D721Med (cell line): Measurements from ENCODE around the gene KRT83.

Experiments used
- DNase-seq: peaks from one replicate; pipeline ENCODE4 v3.0.0; 2011; ENCODE audit warnings: low spot score; ENCODE audit not compliant: insufficient read length
- FAIRE-seq: peaks from 2 replicates; lab custom pipeline; 2011; peaks lifted over from hg19 to GRCh38; lab: Jason Lieb, UNC
- CTCF ChIP-seq: IDR thresholded peaks from 2 replicates; pipeline ENCODE4 v1.5.1; 2012; ENCODE audit warnings: mild to moderate bottlenecking, control low read depth; ENCODE audit not compliant: insufficient read depth; ENCODE audit errors: missing control alignments

The KRT83 gene

GRCh38 chr12:52274521-52275120, 46.6 kb downstream of the KRT83 start, which contains the start of gene KRT86:
KRT86 (plus strand) TSS chr12:52274645; CDS start chr12:52301917, 27,272 bp downstream.
- FAIRE-seq (no peak), DNase-seq (no peak)
- TF ChIP-seq CTCF = no peak

- no peak for TF ChIP-seq CTCF
- DNase-seq = no peak
- no peak for FAIRE-seq
Measured at GRCh38 chr12:52271158-52271557, 50.0 kb downstream of the KRT83 start.

GRCh38 chr12:52270541-52271070, 50.6 kb downstream of the KRT83 start:
- no peak for TF ChIP-seq CTCF
- DNase-seq = no peak
- no peak for FAIRE-seq

- FAIRE-seq (no peak), DNase-seq (no peak)
- TF ChIP-seq CTCF = no peak
Measured at GRCh38 chr12:52268212-52268611, 53.0 kb downstream of the KRT83 start.

DNA sequence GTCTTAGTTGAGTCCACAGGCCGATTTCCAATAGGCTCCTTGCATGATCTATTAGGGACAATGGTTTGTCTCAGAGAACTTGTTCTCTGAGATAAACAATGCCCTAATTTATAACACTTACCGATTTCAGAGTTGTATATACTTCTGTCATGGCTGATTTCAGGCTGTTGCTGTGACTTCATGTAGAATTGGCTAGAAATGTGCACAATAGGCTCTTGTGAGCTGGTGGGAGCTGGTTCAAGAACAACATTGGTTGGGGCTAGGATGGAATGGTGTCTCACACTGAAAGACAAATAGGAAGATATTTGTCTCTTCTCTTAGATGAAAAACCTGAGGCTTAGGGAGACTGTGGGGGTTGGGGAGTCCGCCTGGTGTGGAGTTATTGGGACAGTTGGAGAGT, 53.5 kb downstream of the KRT83 start:
- no peak for TF ChIP-seq CTCF
- FAIRE-seq = no peak
- no peak for DNase-seq

DNA sequence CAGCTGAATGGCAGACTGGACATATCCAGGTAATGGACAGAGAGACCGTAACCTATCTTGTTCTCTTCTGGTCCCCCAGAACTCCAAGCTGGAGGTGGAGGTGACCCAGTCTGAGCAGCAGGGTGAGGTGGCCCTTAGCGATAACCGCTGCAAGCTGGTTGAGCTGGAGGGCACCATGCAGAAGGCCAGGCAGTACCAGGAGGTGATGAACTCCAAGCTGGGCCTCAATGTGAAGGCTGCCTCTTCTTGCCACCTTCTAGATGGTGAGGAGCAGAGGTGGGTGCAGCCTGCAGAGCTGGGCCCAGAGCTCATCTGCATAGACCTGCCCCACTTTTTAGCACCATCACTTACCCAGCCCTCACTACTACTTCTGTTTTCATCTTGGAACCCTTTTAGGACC, 53.9 kb downstream of the KRT83 start:
- DNase-seq (no peak), FAIRE-seq (no peak)
- TF ChIP-seq CTCF = no peak

DNA sequence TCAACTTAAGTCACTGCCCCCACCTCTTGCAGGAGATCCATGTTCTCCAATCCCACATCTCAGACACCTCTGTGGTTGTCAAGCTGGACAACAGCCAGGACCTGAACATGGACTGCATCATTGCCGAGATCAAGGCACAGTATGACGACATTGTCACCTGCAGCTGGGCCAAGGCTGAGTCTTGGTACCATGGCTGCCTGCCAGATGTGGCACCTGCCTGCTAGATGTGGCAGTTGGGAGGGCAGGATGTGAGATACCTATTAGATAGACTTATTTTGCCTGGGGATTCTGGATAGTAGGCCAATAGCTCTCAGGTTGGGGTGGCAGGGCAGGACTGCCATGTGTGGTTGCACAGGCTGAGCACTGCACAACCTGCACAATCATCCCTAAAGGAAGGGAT, 54.7 kb downstream of the KRT83 start:
- DNase-seq (no peak), FAIRE-seq (no peak)
- no peak for TF ChIP-seq CTCF
